GM19463 (cell line): ENCODE measurements around the gene SMAP1.
A peak's percentile ranks its signal among the peaks of the same experiment; 100 is the strongest.

ENCODE experiments used
- ATAC-seq: cut with Tn5 transposase; IDR thresholded peaks from one replicate; pipeline ENCODE4 v1.9.1; 2021; ENCODE audit warnings: mild to moderate bottlenecking, moderate library complexity; ENCODE audit not compliant: unreplicated experiment

Gene SMAP1

DNA sequence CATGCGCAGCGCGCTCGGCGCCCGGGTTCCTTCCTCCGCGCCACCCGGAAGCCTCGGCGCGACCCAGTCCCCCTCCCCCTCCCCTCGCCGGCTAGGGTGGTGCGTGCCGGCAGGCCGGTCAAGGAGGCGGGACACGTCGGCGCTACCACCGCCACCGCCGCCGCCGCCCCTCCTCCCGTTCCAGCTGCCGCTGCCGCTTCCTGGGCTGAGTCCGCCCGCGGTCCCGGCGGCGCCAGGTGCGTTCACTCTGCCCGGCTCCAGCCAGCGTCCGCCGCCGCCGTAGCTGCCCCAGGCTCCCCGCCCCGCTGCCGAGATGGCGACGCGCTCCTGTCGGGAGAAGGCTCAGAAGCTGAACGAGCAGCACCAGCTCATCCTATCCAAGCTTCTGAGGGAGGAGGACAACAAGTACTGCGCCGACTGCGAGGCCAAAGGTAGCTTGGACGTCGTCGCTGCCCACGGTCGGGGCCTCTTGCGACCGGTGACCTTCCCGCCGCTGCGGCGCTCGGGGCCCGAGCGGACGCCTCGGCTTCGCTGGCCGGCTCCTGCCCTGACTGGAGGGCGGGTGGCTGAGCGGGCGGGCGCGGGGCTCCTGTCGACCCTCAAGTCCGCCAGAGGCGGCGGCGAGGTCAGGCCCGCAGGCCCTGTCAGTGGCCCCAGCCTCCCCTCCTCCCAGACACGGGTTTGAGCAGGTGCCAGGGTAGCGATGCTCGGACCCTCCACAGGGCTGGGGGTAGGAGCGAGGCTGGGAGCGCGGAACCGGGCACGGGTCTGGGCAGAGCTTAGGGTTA is at the start of gene SMAP1:
Gene SMAP1, plus strand, starts transcription at position 173 of the 788 bp plus-strand sequence. Its CDS starts 141 bp downstream, at position 314.
- peak; percentile 88 for ATAC-seq

DNA sequence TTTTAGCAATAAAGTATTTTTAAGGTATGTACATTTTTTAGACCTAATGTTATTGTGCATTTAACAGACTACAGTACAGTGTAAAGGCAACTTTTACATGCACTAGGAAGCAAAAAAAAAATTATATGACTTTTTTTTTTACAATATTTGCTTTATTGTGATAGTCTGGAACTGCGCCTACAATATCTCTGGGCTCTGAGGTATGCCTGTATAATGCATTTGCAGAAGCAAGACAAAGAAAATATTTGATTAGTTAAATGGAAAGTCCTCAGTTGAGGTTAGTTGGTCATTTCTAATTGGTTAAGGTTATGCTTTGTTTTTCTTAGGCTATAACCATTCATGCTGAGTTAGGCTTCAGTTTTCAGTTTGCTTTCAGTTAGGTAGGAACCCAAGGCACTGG is 46.9 kb upstream of the SMAP1 start:
- ATAC-seq = no peak

DNA sequence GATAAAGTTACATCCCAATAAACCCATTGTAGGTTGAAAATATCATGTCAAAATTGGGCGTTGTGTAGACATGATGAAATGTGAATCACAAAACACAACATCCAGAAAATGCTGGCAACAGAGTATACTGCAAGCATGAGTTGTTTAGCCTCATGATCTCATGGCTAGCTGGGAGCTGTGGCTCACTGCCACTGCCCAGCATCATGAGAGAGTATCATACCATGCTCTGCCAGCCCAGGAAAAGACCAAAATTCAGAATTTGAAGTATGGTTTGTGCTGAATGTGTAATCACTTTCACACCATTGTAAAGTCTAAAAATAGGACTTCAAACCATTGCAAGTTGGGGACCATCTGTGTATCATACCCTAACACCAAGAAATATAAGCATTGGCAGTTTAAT is 45.2 kb upstream of the SMAP1 start:
- ATAC-seq = no peak

DNA sequence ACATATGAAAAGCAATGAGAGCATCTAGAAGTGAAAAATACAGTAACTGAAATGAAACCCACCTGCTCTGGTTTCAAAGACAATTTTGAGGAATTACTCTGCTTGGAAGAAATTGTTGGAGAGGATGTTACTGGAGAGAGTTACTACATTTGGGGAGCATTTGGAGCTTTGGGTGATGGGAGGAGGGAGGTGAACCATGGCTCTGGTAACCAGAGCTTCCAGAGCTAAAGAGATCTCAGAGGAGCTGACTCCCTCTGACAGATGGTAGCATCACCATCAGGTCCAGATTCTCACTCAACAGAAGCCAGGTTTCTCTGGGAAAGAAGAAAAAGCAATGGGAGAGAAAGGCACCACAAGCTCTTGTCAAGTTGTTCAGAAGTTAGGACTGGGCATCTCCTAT is 42.2 kb upstream of the SMAP1 start:
- no peak for ATAC-seq

DNA sequence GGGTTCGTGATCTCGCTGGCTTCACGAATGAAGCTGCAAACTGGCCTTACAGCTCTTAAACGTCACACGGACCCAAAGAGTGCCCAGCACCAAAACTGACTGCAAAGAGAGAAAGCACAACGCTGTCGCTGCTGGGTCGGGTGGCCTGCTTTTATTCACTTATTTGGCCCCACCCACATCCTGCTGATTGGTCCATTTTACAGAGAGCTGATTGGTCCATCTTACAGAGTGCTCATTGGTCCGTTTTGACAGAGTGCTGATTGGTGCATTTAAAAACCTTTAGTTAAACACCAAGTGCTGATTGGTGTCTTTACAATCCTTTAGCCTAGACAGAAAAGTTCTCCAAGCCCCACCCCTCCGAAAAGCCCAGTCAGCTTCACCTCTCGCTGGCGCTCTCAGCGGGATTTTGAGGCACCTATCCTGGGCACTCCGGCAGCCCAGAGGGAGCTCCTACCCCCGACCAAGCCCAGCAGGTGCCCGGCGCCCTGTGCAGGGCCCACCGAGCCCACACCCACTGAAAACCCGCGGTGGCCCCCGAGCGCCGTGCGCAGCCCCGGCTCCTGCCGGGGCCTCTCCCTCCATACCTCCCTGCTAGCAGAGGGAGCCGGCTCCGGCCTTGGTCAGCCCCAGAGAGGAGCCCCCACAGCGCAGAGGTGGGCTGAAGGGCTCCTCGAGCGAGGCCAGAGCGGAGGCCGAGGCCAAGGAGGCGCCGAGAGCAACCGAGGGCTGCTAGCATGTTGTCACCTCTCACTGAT is 40.0 kb upstream of the SMAP1 start:
- ATAC-seq = no peak

DNA sequence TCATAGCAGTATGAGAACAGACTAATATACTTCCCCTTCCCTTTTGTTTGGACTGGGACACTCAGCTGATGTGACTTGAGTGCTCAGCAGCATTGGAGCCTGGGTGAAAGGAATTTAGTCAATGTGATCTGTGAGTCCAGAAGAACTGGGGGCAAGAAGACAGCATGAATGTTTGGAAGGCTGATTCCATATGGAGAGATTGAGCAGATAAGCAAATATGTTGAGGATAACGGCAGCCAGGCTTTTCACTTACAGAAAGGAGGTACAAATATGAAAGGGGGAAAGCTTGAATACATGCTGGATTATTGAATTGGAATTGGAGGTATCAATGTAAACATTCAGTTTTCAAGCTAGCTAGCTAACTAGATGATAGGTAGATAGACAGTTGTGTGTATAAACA is 37.8 kb upstream of the SMAP1 start:
- no peak for ATAC-seq

DNA sequence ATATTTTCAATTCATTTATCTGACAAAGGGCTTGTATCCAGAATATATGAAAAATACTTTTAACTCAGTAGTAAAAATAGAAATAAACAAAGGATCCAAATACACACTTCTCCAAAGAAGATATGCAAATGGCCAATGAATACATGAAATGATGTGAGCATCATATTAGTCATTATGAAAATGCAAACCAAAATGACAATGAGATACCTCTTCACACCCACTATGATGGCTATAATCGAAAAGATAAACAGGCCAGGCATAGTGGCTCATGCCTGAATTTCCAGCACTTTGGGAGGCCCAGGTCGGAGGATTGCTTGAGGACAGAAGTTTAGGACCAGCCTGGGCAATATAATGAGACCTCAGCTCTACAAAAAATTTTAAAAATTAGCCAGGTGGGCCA is 33.8 kb upstream of the SMAP1 start:
- ATAC-seq = no peak

DNA sequence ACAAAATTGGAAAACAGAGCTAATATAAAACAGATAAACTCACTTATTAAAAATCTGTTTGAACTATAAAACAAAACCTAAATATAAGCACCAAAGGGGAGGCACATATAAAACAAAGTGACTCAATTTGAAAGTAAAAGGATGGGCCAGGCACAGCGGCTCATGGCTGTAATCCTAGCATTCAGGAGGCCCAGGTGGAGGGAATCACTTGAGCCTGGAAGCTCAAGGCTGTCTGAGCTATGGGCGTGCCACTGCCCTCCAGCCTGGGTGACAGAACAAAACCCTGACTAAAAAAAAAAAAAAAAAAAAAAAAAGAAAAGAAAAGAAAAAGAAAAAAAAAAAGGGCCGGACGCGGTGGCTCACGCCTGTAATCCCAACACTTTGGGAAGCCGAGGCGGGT is 31.1 kb upstream of the SMAP1 start:
- no peak for ATAC-seq

DNA sequence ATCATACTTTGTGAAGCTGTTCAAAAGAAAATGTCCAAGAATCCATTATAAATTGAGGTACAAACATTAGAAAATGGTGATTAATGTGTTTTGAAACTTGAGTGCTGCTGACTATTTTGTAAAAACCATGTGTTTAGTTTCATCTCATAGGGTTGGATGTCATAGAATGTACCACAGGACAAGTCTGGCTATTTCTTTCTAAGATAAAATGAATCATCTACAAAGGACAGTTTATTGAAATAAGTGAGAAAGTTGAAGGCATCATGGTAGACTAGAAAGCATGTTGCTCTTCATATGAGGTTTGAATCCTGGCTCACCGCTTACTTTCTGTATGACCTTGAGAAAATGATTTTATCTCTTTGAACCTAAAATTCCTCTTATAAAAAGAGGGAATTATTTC is 29.2 kb upstream of the SMAP1 start:
- ATAC-seq = no peak

DNA sequence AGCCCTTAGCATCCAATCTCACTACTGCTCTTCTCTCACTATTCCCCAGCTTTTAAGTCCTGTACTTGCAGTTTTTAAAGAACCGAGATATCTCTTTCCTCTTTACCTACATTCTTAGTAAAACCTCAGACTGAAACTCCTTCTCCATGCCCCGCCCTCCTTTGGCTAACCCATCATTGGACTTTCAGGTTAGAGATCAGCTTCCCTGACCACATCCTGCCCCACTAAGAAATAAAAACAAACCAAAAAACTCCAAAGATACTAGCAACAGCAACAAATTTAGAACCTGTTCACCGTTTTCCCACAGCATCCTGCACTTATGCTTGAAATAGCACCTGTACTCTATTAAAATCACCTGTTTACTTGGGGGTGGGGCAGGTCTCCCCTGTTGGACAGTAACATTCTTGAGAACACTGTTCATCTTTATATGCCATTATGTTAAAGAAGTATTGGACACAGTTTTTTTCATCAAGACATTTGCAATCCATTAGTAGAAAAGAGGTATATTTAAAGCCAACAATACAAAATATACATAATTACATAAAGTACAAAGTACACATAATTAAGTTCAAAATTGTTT is 16.3 kb upstream of the SMAP1 start:
- ATAC-seq = peak; percentile 79

DNA sequence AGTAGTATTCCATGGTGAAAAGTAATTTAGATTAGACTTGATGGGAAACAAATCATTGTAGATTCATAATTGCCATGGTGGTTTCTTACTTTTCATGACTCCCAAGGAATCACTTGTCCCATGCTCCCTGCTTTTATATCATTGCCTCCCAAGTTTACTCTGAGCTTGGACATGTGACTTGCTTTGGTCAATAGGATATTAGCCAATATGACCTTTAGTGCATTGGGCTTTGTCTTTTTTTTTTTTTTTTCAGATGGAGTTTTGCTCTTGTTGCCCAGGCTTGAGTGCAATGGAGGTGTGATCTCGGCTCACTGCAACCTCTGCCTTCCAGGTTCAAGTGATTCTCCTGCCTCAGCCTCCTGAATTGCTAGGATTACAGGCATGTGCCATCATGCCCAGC is 15.5 kb upstream of the SMAP1 start:
- ATAC-seq = no peak

DNA sequence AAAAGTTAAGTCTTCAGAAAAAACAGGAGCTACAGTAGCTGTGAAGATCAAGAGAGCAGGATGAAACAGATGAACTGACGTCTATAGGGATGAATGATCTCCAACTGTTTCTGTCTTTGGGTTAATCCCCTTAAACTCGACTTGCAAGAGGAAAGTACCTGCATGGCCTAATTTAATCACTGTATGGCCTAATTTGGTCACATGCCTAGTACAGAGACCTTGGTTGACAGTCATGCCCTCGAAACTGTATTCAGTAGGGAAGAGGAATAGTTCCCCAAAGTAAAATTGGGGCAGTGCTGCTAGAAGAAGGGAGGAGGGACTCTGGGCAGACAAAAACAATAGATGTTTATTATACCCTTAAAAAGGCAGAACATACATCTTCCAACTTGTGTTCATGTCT is 10.0 kb upstream of the SMAP1 start:
- ATAC-seq = no peak

DNA sequence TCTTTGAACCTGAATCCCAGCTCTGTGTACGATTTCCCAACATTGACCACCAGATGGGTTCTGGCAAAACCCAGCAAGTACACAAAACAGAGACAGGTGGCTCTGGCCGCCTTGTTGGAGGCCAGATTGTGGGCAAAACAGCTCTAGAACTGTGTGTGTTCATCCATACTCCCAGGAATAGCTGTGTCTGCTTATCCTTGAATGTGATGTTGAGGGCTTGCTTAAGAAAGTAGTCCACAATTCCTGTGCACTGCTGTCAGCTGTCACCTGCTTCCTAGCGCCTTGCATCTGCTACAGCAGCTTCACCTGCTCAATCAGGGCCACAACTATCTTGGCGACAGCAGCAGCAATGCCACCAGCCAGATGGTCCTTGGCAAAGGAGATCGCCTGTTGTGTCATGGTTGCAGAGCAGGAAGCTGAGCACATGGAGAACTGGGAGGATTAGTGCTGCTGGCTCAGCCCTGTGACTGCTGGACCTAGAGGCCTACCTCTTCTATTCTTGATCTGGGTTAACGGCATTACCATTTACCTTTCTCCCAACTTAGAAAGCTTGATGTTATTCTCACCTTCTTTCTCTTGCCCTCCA is 3.7 kb upstream of the SMAP1 start:
- ATAC-seq = no peak

DNA sequence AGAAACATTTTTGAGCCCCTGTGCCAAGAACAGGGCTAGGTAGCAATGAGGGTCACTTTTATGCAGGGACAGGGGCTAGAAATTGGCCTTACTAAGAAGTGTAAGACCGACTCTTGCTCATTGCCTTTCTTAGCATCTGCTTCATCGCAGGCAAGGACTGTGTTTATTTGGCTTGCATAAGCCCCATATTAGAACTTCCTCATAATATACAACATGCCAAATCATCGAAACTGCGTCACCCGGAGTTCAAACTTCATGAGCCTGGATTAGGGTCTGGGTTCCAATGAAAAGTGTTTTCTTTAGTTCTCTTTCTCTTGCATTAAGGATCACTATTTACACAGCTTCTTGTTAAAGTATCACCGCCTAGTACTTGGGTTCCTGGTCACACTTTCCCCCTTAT is 977 bp upstream of the SMAP1 start:
- no peak for ATAC-seq

DNA sequence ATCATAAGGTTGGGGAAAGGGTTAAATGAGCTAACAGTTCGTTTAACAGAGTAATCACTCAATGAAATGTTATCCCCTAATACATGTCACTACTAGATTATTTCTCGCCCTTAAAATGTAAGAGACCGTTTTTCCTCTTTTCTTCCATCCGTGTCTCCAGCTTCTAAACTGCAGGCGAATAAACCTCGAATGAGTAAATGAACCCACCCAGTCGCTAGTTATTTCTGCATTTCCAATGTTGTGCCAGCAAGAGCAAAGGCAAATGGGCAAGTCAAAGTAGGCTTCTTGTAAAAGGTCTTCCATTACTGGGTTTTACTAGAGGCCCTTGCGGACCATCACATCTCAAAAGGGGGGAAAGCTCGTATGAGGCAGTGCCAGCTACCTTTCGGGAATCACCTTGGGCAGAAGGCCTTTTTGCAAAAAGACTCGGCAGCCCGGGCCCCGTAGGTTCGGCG is 400 bp upstream of the SMAP1 start:
- ATAC-seq = no peak

DNA sequence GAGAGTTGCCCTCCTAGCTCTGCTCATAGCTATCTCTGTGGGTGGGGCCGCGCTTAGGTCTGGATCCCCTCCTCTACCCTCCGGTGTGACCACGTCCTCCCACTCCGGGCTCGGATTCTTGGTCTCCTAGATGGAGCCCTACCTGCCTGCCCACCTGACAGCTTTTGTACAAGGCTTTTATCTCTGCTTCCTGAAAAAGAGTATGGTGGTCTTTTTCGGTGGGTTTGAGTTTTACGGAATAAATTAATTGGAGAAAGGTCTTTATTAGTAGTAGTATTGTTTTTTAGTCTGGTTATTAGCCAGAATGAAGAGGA is 773 bp downstream of the SMAP1 start:
- peak; percentile 54 for ATAC-seq

DNA sequence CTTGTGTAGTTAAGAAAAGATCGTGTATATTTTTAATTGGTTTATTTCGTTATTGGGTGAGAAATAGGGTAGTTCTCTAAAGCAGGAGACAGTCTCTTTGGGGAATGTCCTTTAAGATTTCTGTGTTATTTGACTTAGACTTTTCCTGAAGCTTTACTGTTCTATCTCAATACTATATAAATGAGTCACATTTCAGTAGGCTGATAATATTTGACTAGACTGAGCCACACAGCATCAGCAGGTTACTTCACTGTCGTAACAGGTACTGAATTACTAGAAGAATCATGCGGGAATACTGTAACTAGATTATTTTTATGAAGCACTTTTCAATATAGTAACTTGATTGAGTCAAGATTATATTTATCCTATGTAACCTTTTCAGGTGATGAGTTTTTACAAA is 1.4 kb downstream of the SMAP1 start:
- no peak for ATAC-seq

DNA sequence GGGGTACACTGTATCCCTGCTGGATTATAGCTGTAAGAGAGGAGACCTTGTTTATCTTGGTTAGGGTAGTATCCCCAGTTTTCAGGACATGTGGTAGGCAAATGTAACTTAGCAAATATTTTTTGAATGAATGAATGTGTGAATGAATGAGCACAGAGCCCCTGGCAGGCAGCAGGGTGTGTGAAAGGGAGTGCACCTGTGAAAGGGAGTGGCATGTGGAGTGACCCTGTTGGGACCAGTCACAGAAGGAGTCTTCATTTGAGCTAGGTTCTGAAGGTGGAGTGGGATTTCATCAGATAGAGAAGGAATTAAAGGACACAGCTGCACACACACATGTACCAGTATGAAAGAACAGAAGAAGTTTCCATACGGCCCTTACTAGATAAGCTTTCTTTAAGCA is 4.9 kb downstream of the SMAP1 start:
- no peak for ATAC-seq

DNA sequence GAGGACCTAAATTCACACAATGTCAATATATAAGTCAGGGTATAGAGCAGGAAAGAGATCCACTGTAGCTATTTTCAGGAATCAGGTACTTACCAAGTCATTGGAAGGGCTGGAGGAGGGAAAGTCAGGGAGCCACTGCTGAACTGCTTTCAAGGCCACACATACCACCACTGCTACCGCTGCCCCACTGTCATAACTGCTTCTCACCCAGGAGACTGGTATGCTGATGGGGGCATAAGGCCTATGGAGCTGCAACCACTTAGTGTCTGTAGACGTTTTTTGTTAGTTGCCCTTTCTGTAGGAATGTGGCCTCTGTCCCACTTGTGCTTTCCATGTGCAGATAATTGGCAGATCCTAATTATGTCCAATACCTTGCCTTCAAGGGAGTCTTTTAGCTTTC is 5.4 kb downstream of the SMAP1 start:
- ATAC-seq = no peak

DNA sequence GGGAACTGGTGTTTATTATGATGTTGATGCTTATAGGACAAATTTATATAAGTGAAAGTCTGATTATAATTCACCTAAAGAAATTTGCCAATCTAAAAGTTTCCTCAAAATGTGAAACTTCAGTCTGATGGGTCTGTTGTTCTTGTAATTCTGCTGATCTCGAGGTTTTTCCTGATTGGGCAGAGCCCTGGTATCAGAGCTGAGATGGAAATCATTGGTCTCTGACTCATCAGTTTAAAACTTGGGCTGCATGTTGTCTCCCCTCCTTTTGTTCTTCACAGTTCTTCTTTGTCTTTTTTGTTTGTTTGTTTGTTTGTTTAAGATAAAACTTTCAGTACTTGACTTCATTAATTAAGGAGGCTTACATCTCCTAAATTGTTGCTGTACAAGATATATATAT is 5.9 kb downstream of the SMAP1 start:
- ATAC-seq = no peak

DNA sequence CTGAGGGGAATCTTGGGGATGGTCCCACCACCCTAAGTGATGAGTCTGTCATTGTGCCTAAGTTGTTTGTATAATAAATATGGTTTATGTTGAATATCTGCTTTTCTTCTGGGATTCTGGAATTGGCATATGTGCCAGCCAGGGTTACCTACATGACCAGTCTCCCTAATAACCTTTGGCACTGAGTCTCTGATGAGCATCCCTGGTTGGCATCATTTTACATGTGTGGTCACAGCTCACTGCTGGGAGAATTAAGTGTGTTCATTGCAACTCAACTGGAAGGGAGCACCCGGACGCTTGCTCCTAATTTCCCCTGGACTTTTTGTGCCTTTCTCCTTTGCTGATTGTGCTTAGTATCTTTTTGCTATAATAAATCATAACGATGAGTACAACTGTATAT is 8.1 kb downstream of the SMAP1 start:
- ATAC-seq = no peak

DNA sequence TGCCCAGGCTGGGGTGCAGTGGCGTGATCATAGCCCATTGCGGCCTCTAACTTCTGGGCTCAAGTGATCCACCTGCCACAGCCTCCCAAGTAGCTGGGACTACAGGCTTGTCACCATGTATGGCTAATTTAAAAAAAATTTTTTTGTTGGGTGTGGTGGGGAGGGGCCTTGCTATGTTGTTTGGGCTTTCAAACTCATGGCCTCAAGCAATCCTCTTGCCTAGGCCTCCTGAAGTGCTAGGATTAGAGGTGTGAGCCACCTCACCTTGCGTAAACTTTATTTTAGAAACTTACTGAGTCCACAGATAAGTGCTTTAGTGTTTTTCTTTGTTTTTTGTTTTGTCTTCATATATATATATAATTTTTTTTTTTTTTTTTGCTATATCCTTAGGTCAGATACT is 9.1 kb downstream of the SMAP1 start:
- ATAC-seq = no peak
